PC-3 (cell line): ENCODE data around the gene LCK.

Source experiments
- CTCF ChIP-seq: fragments of 300-600 bp; sonication (generic); conservative IDR thresholded peaks from 2 replicates; pipeline ENCODE4 v1.5.1; 2017; ENCODE audit warnings: antibody characterized with exemption, low read depth, mild to moderate bottlenecking, low read length
- EZH2 ChIP-seq: fragments of 300-600 bp; sonication (generic); IDR thresholded peaks from one replicate; pipeline ENCODE4 v1.6.1; 2017; ENCODE audit warnings: antibody characterized with exemption, mild to moderate bottlenecking, low read length; ENCODE audit not compliant: unreplicated experiment

- no peak for TF ChIP-seq CTCF
- no peak for TF ChIP-seq EZH2
Observed at GRCh38 chr1:32289256-32289655, 38.2 kb downstream of the LCK start.
